ENCODE results near the gene R3HDM1.

R3HDM1 gene

GRCh38 chr2:135657806-135658582, 126.7 kb downstream of the R3HDM1 start:
- Histone ChIP-seq H3K9me3 (ENCODE audit: low read depth, low read length) (no peaks in the 10 kb centered on the region), H3K4me3 (no peak overlapping the region)

GRCh38 chr2:135662088-135662487, 130.8 kb downstream of the R3HDM1 start:
- no peak for DNase-seq (ENCODE audit: low read depth, low spot score)
- H3K4me3 ChIP-seq = no peak overlapping the region
- H3K36me3 ChIP-seq (ENCODE audit: insufficient read depth, low read length) = peaks cover 27% of the 10 kb centered on the region
- H3K9ac ChIP-seq (ENCODE audit: insufficient read length) = no peak overlapping the region
- H3K9me3 ChIP-seq (ENCODE audit: low read depth, low read length) = no peaks in the 10 kb centered on the region
- TF ChIP-seq POLR2AphosphoS5 (IDR thresholded peaks at IDR 0.05; ENCODE audit: borderline replicate concordance, low read depth, low read length) (no peak), EZH2 (IDR thresholded peaks at IDR 0.05) (no peak), FOXP2 (optimal IDR thresholded peaks at IDR 0.05; ENCODE audit: control extremely low read depth, extremely low read length, insufficient read depth) (no peak)
- H3K27ac ChIP-seq = no peak overlapping the region

More at GRCh38 chr2:135657806-135658582, 126.7 kb downstream of the R3HDM1 start:
- peaks cover 34% of the 10 kb centered on the region for H3K36me3 ChIP-seq (ENCODE audit: insufficient read depth, low read length)
- no peak for TF ChIP-seq EZH2 (IDR thresholded peaks at IDR 0.05)
- TF ChIP-seq FOXP2 (optimal IDR thresholded peaks at IDR 0.05; ENCODE audit: control extremely low read depth, extremely low read length, insufficient read depth) = no peak
- no peak for TF ChIP-seq POLR2AphosphoS5 (IDR thresholded peaks at IDR 0.05; ENCODE audit: borderline replicate concordance, low read depth, low read length)
- H3K27ac ChIP-seq = no peak overlapping the region
- DNase-seq (ENCODE audit: low read depth, low spot score) = no peak
- H3K9ac ChIP-seq (ENCODE audit: insufficient read length) = no peak overlapping the region

GRCh38 chr2:135663148-135663700, 131.9 kb downstream of the R3HDM1 start:
- H3K4me3 ChIP-seq = no peak overlapping the region
- H3K27ac ChIP-seq = peak overlapping the region; percentile 44; the same call in 1 of the 2 replicates
- no peak for TF ChIP-seq EZH2 (IDR thresholded peaks at IDR 0.05)
- no peak for TF ChIP-seq POLR2AphosphoS5 (IDR thresholded peaks at IDR 0.05; ENCODE audit: borderline replicate concordance, low read depth, low read length)
- TF ChIP-seq FOXP2 (optimal IDR thresholded peaks at IDR 0.05; ENCODE audit: control extremely low read depth, extremely low read length, insufficient read depth) = no peak
- H3K36me3 ChIP-seq (ENCODE audit: insufficient read depth, low read length) = peaks cover 20% of the 10 kb centered on the region
- no peak for DNase-seq (ENCODE audit: low read depth, low spot score)
- no peak overlapping the region for H3K9ac ChIP-seq (ENCODE audit: insufficient read length)
- no peaks in the 10 kb centered on the region for H3K9me3 ChIP-seq (ENCODE audit: low read depth, low read length)

- peak overlapping the region; percentile 92 for H3K27ac ChIP-seq
- peaks cover 17% of the 10 kb centered on the region for H3K36me3 ChIP-seq (ENCODE audit: insufficient read depth, low read length)
- peak overlapping the region; percentile 20; the same call in 1 of the 2 replicates for H3K4me3 ChIP-seq
- peak overlapping the region; percentile 34 for H3K9ac ChIP-seq (ENCODE audit: insufficient read length)
- TF ChIP-seq FOXP2 (optimal IDR thresholded peaks at IDR 0.05; ENCODE audit: control extremely low read depth, extremely low read length, insufficient read depth) (no peak), EZH2 (IDR thresholded peaks at IDR 0.05) (no peak), POLR2AphosphoS5 (IDR thresholded peaks at IDR 0.05; ENCODE audit: borderline replicate concordance, low read depth, low read length) (no peak)
- no peak for DNase-seq (ENCODE audit: low read depth, low spot score)
- no peaks in the 10 kb centered on the region for H3K9me3 ChIP-seq (ENCODE audit: low read depth, low read length)
Measured at GRCh38 chr2:135664623-135665068, 133.4 kb downstream of the R3HDM1 start.

- DNase-seq (ENCODE audit: low read depth, low spot score) = peak; percentile 72
- Histone ChIP-seq H3K36me3 (ENCODE audit: insufficient read depth, low read length) (peaks cover 10% of the 10 kb centered on the region), H3K9me3 (ENCODE audit: low read depth, low read length) (no peaks in the 10 kb centered on the region), H3K9ac (ENCODE audit: insufficient read length) (peak overlapping the region; percentile 43), H3K27ac (peak overlapping the region; percentile 92), H3K4me3 (peak overlapping the region; percentile 49)
- TF ChIP-seq FOXP2 (optimal IDR thresholded peaks at IDR 0.05; ENCODE audit: control extremely low read depth, extremely low read length, insufficient read depth) (no peak), EZH2 (IDR thresholded peaks at IDR 0.05) (no peak), POLR2AphosphoS5 (IDR thresholded peaks at IDR 0.05; ENCODE audit: borderline replicate concordance, low read depth, low read length) (peak; percentile 14; the same call in 1 of the 2 replicates)
Measured at GRCh38 chr2:135667045-135667444, 135.8 kb downstream of the R3HDM1 start.

- Histone ChIP-seq H3K4me3 (no peak overlapping the region), H3K27ac (no peak overlapping the region), H3K9ac (ENCODE audit: insufficient read length) (no peak overlapping the region), H3K9me3 (ENCODE audit: low read depth, low read length) (no peaks in the 10 kb centered on the region), H3K36me3 (ENCODE audit: insufficient read depth, low read length) (peaks cover 33% of the 10 kb centered on the region)
- TF ChIP-seq FOXP2 (optimal IDR thresholded peaks at IDR 0.05; ENCODE audit: control extremely low read depth, extremely low read length, insufficient read depth) (no peak), POLR2AphosphoS5 (IDR thresholded peaks at IDR 0.05; ENCODE audit: borderline replicate concordance, low read depth, low read length) (no peak), EZH2 (IDR thresholded peaks at IDR 0.05) (no peak)
- no peak for DNase-seq (ENCODE audit: low read depth, low spot score)
Measured at GRCh38 chr2:135674453-135674852, 143.2 kb downstream of the R3HDM1 start.

- H3K36me3 ChIP-seq (ENCODE audit: insufficient read depth, low read length) = peaks cover 49% of the 10 kb centered on the region
- H3K9ac ChIP-seq (ENCODE audit: insufficient read length) = no peak overlapping the region
- H3K9me3 ChIP-seq (ENCODE audit: low read depth, low read length) = no peaks in the 10 kb centered on the region
- H3K27ac ChIP-seq = no peak overlapping the region
- H3K4me3 ChIP-seq = no peak overlapping the region
- no peak for DNase-seq (ENCODE audit: low read depth, low spot score)
- TF ChIP-seq EZH2 (IDR thresholded peaks at IDR 0.05) = no peak
- no peak for TF ChIP-seq FOXP2 (optimal IDR thresholded peaks at IDR 0.05; ENCODE audit: control extremely low read depth, extremely low read length, insufficient read depth)
- no peak for TF ChIP-seq POLR2AphosphoS5 (IDR thresholded peaks at IDR 0.05; ENCODE audit: borderline replicate concordance, low read depth, low read length)
Measured at GRCh38 chr2:135676031-135676430, 144.7 kb downstream of the R3HDM1 start.

- Histone ChIP-seq H3K9ac (ENCODE audit: insufficient read length) (no peak overlapping the region), H3K9me3 (ENCODE audit: low read depth, low read length) (no peaks in the 10 kb centered on the region), H3K36me3 (ENCODE audit: insufficient read depth, low read length) (peaks cover 53% of the 10 kb centered on the region), H3K27ac (no peak overlapping the region), H3K4me3 (no peak overlapping the region)
- no peak for DNase-seq (ENCODE audit: low read depth, low spot score)
- TF ChIP-seq EZH2 (IDR thresholded peaks at IDR 0.05) = no peak
- no peak for TF ChIP-seq FOXP2 (optimal IDR thresholded peaks at IDR 0.05; ENCODE audit: control extremely low read depth, extremely low read length, insufficient read depth)
- no peak for TF ChIP-seq POLR2AphosphoS5 (IDR thresholded peaks at IDR 0.05; ENCODE audit: borderline replicate concordance, low read depth, low read length)
Measured at GRCh38 chr2:135679125-135679524, 147.8 kb downstream of the R3HDM1 start.

Measured in SK-N-MC (cell line).